Measurements from ENCODE around the gene ELF3.
"Not testable (repeated sequence)": the region's sequence is repeated elsewhere in the genome, so short reads cannot be mapped to it uniquely, and the experiment has no call there.

Gene ELF3

DNA sequence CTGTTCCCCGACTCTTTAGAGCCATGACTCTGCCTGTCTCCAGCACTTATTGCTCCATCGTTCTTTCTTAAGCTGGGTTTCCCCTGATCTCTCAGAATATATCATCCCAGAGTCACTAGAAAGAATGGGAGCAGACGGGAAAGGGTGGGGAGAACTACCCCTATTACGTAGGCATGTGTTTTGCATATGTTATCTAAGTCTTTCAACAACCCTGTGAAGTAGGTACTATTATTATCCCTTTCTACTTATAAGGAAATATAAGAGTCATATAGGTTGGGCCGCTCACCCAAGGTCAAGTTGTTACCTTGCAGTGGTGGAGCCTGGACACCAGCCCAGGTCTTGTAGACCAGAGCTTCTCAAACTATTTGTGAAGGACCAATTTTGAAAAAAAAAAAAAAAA is 38.7 kb downstream of the ELF3 start:
- no peak for TF ChIP-seq GABPA (IDR thresholded peaks at IDR 0.05; ENCODE audit: low read depth)
- no peak for TF ChIP-seq POLR2AphosphoS5 (IDR thresholded peaks at IDR 0.05; ENCODE audit: low read depth)
- no peak for TF ChIP-seq SPI1 (IDR thresholded peaks at IDR 0.05; ENCODE audit: borderline replicate concordance, low read depth)
- TF ChIP-seq, protein P1, sequence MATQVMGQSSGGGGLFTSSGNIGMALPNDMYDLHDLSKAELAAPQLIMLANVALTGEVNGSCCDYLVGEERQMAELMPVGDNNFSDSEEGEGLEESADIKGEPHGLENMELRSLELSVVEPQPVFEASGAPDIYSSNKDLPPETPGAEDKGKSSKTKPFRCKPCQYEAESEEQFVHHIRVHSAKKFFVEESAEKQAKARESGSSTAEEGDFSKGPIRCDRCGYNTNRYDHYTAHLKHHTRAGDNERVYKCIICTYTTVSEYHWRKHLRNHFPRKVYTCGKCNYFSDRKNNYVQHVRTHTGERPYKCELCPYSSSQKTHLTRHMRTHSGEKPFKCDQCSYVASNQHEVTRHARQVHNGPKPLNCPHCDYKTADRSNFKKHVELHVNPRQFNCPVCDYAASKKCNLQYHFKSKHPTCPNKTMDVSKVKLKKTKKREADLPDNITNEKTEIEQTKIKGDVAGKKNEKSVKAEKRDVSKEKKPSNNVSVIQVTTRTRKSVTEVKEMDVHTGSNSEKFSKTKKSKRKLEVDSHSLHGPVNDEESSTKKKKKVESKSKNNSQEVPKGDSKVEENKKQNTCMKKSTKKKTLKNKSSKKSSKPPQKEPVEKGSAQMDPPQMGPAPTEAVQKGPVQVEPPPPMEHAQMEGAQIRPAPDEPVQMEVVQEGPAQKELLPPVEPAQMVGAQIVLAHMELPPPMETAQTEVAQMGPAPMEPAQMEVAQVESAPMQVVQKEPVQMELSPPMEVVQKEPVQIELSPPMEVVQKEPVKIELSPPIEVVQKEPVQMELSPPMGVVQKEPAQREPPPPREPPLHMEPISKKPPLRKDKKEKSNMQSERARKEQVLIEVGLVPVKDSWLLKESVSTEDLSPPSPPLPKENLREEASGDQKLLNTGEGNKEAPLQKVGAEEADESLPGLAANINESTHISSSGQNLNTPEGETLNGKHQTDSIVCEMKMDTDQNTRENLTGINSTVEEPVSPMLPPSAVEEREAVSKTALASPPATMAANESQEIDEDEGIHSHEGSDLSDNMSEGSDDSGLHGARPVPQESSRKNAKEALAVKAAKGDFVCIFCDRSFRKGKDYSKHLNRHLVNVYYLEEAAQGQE (IDR thresholded peaks at IDR 0.05; ENCODE audit: insufficient replicate concordance, low read depth): no peak
- TF ChIP-seq, protein P2, sequence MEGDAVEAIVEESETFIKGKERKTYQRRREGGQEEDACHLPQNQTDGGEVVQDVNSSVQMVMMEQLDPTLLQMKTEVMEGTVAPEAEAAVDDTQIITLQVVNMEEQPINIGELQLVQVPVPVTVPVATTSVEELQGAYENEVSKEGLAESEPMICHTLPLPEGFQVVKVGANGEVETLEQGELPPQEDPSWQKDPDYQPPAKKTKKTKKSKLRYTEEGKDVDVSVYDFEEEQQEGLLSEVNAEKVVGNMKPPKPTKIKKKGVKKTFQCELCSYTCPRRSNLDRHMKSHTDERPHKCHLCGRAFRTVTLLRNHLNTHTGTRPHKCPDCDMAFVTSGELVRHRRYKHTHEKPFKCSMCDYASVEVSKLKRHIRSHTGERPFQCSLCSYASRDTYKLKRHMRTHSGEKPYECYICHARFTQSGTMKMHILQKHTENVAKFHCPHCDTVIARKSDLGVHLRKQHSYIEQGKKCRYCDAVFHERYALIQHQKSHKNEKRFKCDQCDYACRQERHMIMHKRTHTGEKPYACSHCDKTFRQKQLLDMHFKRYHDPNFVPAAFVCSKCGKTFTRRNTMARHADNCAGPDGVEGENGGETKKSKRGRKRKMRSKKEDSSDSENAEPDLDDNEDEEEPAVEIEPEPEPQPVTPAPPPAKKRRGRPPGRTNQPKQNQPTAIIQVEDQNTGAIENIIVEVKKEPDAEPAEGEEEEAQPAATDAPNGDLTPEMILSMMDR (IDR thresholded peaks at IDR 0.05; ENCODE audit: insufficient read depth, low read length): no peak
- Histone ChIP-seq H3K4me3 (replicated peaks; ENCODE audit: insufficient read depth, low read length) (no peak overlapping the region), H3K27ac (replicated peaks) (no peak overlapping the region), H3K27me3 (ENCODE audit: insufficient read depth, poor library complexity, severe bottlenecking) (peaks cover 3% of the 10 kb centered on the region)
- no peak for DNase-seq (ENCODE audit: low read depth in 1 of 2, low spot score in 1 of 2)

DNA sequence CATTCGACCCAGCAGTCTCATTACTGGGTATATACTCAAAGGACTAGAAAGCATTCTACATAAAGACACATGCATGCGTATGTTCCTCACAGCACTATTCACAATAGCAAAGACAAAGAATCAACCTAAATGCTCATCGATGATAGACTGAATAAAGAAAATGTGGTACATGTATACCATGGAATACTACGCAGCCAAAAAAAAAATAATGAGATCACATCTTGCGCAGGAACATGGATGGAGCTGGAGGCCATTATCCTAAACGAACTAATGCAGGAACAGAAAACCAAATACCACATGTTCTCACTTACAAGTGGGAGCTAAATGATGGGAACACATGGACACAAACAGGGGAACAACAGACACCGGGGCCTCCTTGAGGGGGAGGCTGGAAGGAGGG is 43.7 kb downstream of the ELF3 start:
- Histone ChIP-seq H3K27me3 (ENCODE audit: insufficient read depth, poor library complexity, severe bottlenecking) (no peaks in the 10 kb centered on the region), H3K4me3 (replicated peaks; ENCODE audit: insufficient read depth, low read length) (no peak overlapping the region), H3K27ac (replicated peaks) (no peak overlapping the region)
- TF ChIP-seq, protein P1 (IDR thresholded peaks at IDR 0.05; ENCODE audit: insufficient replicate concordance, low read depth): no peak
- TF ChIP-seq SPI1 (IDR thresholded peaks at IDR 0.05; ENCODE audit: borderline replicate concordance, low read depth) (no peak), POLR2AphosphoS5 (IDR thresholded peaks at IDR 0.05; ENCODE audit: low read depth) (no peak), GABPA (IDR thresholded peaks at IDR 0.05; ENCODE audit: low read depth) (no peak)
- no peak for DNase-seq (ENCODE audit: low read depth in 1 of 2, low spot score in 1 of 2)

DNA sequence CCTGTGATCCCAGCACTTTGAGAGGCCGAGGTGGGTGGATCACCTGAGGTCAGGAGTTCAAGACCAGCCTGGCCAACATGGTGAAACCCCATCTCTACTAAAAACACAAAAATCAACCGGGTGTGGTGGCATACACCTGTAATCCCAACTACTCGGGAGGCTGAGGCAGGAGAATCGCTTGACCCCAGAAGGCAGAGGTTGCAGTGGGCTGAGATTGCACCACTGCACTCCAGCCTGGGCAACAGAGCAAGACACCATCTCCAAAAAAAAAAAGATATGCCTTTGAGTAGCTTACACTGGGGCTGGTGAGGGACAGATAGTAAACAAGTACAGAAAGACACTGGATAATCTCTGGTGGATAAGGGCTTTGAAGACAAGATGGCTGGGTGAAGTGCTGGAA is 44.3 kb downstream of the ELF3 start:
- H3K27ac ChIP-seq (replicated peaks); H3K27me3 ChIP-seq (ENCODE audit: insufficient read depth, poor library complexity, severe bottlenecking); DNase-seq (ENCODE audit: low read depth in 1 of 2, low spot score in 1 of 2); H3K4me3 ChIP-seq (replicated peaks; ENCODE audit: insufficient read depth, low read length): not testable (repeated sequence)

DNA sequence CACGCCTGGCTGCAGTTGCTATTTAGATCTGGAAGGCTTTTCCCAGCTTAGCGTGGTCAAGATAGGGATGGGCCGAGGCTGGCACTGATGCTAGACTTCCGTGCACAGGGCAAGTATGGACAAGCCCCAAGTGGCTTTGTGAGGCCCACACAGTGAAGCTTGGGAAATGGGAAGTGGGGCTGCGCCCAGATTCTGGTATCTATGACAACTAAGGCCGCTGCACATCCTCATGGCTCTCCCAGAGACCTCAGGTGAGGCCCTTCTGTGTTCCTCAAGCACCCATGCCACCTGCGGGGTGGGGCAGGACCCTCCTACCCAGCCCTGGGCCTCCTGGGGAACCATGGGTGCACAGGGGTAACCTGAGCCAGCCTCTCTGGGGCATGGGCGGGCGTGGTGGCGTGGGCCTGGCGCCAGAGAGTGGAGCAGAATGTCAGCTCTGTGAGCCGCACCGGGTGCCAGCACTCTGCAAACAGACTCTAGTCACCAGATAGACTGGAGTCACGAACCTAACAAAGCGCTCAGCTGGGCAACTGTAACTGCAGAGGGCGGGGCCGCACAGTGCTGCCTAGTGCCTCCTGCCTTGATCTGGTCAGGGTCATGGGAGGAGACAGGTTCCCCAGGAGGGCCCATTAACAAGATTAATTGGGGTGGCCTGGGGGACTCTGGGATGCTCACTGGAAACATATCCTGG is 46.4 kb downstream of the ELF3 start:
- no peak overlapping the region for H3K4me3 ChIP-seq (replicated peaks; ENCODE audit: insufficient read depth, low read length)
- no peaks in the 10 kb centered on the region for H3K27me3 ChIP-seq (ENCODE audit: insufficient read depth, poor library complexity, severe bottlenecking)
- TF ChIP-seq, protein P1 (IDR thresholded peaks at IDR 0.05; ENCODE audit: insufficient replicate concordance, low read depth): no peak
- no peak for TF ChIP-seq GABPA (IDR thresholded peaks at IDR 0.05; ENCODE audit: low read depth)
- TF ChIP-seq SPI1 (IDR thresholded peaks at IDR 0.05; ENCODE audit: borderline replicate concordance, low read depth): no peak
- no peak for TF ChIP-seq POLR2AphosphoS5 (IDR thresholded peaks at IDR 0.05; ENCODE audit: low read depth)
- TF ChIP-seq, protein P2 (IDR thresholded peaks at IDR 0.05; ENCODE audit: insufficient read depth, low read length): no peak
- H3K27ac ChIP-seq (replicated peaks): no peak overlapping the region
- DNase-seq (ENCODE audit: low read depth in 1 of 2, low spot score in 1 of 2): no peak

DNA sequence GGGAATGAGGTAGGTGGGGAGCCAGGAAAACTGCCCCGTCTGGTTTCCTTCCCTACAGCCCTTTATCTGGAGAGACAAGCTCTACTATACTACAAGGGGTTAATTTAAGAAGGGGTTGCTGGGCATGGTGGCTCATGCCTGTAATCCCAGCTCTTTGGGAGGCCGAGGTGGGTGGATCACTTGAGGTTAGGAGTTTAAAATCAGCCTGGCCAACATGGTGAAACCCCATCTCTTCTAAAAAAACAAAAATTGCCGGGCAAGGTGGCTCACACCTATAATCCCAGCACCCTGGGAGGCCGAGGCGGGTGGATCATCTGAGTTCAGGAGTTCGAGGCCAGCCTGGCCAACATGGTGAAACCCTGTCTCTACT is 46.9 kb downstream of the ELF3 start:
- H3K27ac ChIP-seq (replicated peaks); H3K4me3 ChIP-seq (replicated peaks; ENCODE audit: insufficient read depth, low read length); DNase-seq (ENCODE audit: low read depth in 1 of 2, low spot score in 1 of 2); H3K27me3 ChIP-seq (ENCODE audit: insufficient read depth, poor library complexity, severe bottlenecking): not testable (repeated sequence)

Data from HL-60 (cell line).